HG03066 (cell line): ENCODE results near the gene TCEANC2.
"Not testable (repeated sequence)": the region's sequence is repeated elsewhere in the genome, so short reads cannot be mapped to it uniquely, and the experiment has no call there.

Experiments used
- ATAC-seq: cut with Tn5 transposase; IDR thresholded peaks from one replicate; pipeline ENCODE4 v1.9.1; 2021; ENCODE audit warnings: low read depth; ENCODE audit not compliant: unreplicated experiment

Gene TCEANC2

GRCh38 chr1:54081306-54082270, 28.2 kb downstream of the TCEANC2 start:
- peak; percentile 87 for ATAC-seq

- no peak for ATAC-seq
Observed at GRCh38 chr1:54084794-54085193, 31.4 kb downstream of the TCEANC2 start.

- ATAC-seq = no peak
Observed at GRCh38 chr1:54086754-54087153, 33.3 kb downstream of the TCEANC2 start.

- ATAC-seq = no peak
Observed at GRCh38 chr1:54088385-54088784, 35.0 kb downstream of the TCEANC2 start.

GRCh38 chr1:54091666-54092065, 38.3 kb downstream of the TCEANC2 start:
- no peak for ATAC-seq

- ATAC-seq = no peak
Observed at GRCh38 chr1:54094001-54094729, 40.8 kb downstream of the TCEANC2 start.

GRCh38 chr1:54094730-54095105, 41.3 kb downstream of the TCEANC2 start:
- ATAC-seq = not testable (repeated sequence)

- no peak for ATAC-seq
Observed at GRCh38 chr1:54095546-54096226, 42.3 kb downstream of the TCEANC2 start.

- no peak for ATAC-seq
Observed at GRCh38 chr1:54096227-54096876, 42.9 kb downstream of the TCEANC2 start.

GRCh38 chr1:54096877-54097240, 43.5 kb downstream of the TCEANC2 start:
- no peak for ATAC-seq

- no peak for ATAC-seq
Observed at GRCh38 chr1:54099061-54099610, 45.7 kb downstream of the TCEANC2 start.

GRCh38 chr1:54100500-54100899, 47.1 kb downstream of the TCEANC2 start:
- no peak for ATAC-seq

- no peak for ATAC-seq
Observed at GRCh38 chr1:54103414-54103813, 50.0 kb downstream of the TCEANC2 start.

GRCh38 chr1:54104613-54105012, 51.2 kb downstream of the TCEANC2 start:
- not testable (repeated sequence) for ATAC-seq

- ATAC-seq = no peak
Observed at GRCh38 chr1:54105080-54105479, 51.7 kb downstream of the TCEANC2 start.

GRCh38 chr1:54105736-54106269, 52.4 kb downstream of the TCEANC2 start:
- no peak for ATAC-seq

- ATAC-seq = no peak
Observed at GRCh38 chr1:54107131-54107530, 53.7 kb downstream of the TCEANC2 start.

GRCh38 chr1:54108156-54108555, 54.7 kb downstream of the TCEANC2 start:
- no peak for ATAC-seq

GRCh38 chr1:54109129-54110090, 56.0 kb downstream of the TCEANC2 start:
- no peak for ATAC-seq
